Caki2 (cell line): Measurements from ENCODE around the gene OXLD1. TPM values are rescaled to one million over a fixed set of nuclear protein-coding genes. Genes with fewer than 3 reads are reported as not detected.

Experiments
- DNase-seq: peaks from one replicate; pipeline ENCODE4 v3.0.0-alpha.2; 2015; ENCODE audit warnings: low read depth
- in situ Hi-C: cut with HindIII; loops from 2 replicates; pipeline ENCODE4 v1.10.0; 2016; ENCODE audit warnings: low sequenced_read_pairs, low pct_unique_long_range_greater_than_20kb, mixed read lengths
- total RNA-seq: library from RNA; depleted of rRNA; stranded (reverse); fragments of >200 nt; shearing (Covaris generic); gene quantifications from 2 replicates; pipeline ENCODE4 v1.2.3, GENCODE V29; 2014; ENCODE audit warnings: low replicate concordance

The OXLD1 gene
- total RNA-seq, 1 experiment from 2014 or later: 103 TPM

GRCh38 chr17:81664051-81664470 is 2.3 kb downstream of the OXLD1 start:
- in situ Hi-C loops: no loop called here
- DNase-seq: no peak

GRCh38 chr17:81662002-81662401 is 4.4 kb downstream of the OXLD1 start:
- no peak for DNase-seq
- in situ Hi-C loops: no loop called here

- DNase-seq: no peak
- in situ Hi-C loops: no loop called here
These were observed 6.0 kb downstream of the OXLD1 start for GRCh38 chr17:81660441-81660840.

- no peak for DNase-seq
- in situ Hi-C loops: no loop called here
These were observed 7.4 kb downstream of the OXLD1 start for GRCh38 chr17:81659038-81659437.

- in situ Hi-C loops: no loop called here
- DNase-seq: no peak
These were observed 9.6 kb downstream of the OXLD1 start for GRCh38 chr17:81656835-81657234.

- DNase-seq: no peak
- in situ Hi-C loops: no loop called here
These were observed 10.2 kb downstream of the OXLD1 start, which contains the start of gene PDE6G for GRCh38 chr17:81656118-81656743. PDE6G (minus strand) TSS chr17:81656542; CDS start chr17:81653305, 3,237 bp downstream.

- no peak for DNase-seq
- in situ Hi-C loops: no loop called here
These were observed 10.9 kb downstream of the OXLD1 start for GRCh38 chr17:81655378-81656117.

- in situ Hi-C loops: no loop called here
- no peak for DNase-seq
These were observed 13.3 kb downstream of the OXLD1 start for GRCh38 chr17:81652906-81653771.

- in situ Hi-C loops: no loop called here
These were observed 14.7 kb downstream of the OXLD1 start for GRCh38 chr17:81651692-81652091.

GRCh38 chr17:81650951-81651350 is 15.5 kb downstream of the OXLD1 start:
- in situ Hi-C loops: no loop called here
- DNase-seq: no peak

More at GRCh38 chr17:81651692-81652091, 14.7 kb downstream of the OXLD1 start:
- peak; percentile 80 for DNase-seq

GRCh38 chr17:81648707-81649085 is 17.7 kb downstream of the OXLD1 start:
- DNase-seq: no peak
- in situ Hi-C loops: no loop called here

- in situ Hi-C loops: no loop called here
These were observed 18.2 kb downstream of the OXLD1 start for GRCh38 chr17:81648013-81648706.

GRCh38 chr17:81647640-81648012 is 18.8 kb downstream of the OXLD1 start:
- in situ Hi-C loops: no loop called here
- no peak for DNase-seq

More at GRCh38 chr17:81648013-81648706, 18.2 kb downstream of the OXLD1 start:
- no peak for DNase-seq

GRCh38 chr17:81646869-81647600 is 19.4 kb downstream of the OXLD1 start:
- in situ Hi-C loops: no loop called here
- DNase-seq: no peak

GRCh38 chr17:81644976-81645952 is 21.1 kb downstream of the OXLD1 start:
- DNase-seq: no peak
- in situ Hi-C loops: no loop called here

GRCh38 chr17:81644496-81644895 is 21.9 kb downstream of the OXLD1 start:
- in situ Hi-C loops: no loop called here
- no peak for DNase-seq
